ENCODE data around the gene TBRG4. TPM values are rescaled to one million over a fixed set of nuclear protein-coding genes. Genes with fewer than 3 reads are reported as not detected.
"Not testable (repeated sequence)": the region's sequence is repeated elsewhere in the genome, so short reads cannot be mapped to it uniquely, and the experiment has no call there.

Gene TBRG4
- 47.4 TPM for total RNA-seq

DNA sequence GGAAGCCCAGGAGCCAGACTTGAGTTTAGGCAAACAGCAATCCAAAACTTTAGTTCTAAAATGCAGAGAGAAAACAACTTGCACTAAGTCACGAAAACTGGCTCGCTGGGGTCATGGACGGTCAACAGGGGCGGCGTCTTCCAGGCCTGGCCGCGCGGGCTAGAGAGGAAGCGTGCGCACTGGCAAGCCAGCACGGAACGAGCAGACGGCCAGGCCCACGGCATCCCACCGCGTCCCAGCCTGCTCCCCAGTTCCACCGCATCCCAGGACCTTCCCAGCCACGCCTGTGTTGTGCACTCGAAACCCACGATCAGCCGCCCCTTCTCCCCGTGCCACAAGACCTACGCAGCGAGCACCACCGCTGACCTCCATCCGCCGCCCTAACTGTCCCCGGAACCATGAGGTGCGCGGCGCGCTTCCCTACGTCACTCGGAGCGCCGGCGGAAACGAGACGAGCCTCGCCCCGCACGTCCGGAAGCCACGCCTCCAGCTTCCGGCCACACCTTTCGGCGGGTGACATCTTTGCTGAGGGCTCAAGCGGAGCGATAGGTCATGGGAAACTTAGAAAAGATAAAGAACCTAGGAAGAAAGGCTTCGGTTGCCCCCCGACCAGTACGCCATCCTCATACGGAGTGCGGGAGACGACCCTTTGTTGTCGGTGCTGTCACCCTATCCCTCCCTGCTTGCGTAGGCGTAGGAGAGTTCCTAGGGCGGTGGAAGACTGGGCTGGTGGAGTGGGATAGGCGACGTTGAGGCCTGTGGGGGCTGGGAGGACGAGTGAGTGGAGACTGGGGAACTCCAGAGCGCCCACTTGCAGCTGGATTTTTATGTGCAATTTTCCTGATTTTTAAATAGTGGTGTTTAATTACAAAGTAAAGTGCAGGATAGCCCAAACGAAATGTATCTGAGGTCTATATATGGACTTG, at the start of gene TBRG4:
Gene TBRG4 (minus strand): TSS at position 400 of the 926 bp plus-strand sequence. CDS start 2,460 bp downstream, outside the sequence.
- peak; percentile 83 for DNase-seq

DNA sequence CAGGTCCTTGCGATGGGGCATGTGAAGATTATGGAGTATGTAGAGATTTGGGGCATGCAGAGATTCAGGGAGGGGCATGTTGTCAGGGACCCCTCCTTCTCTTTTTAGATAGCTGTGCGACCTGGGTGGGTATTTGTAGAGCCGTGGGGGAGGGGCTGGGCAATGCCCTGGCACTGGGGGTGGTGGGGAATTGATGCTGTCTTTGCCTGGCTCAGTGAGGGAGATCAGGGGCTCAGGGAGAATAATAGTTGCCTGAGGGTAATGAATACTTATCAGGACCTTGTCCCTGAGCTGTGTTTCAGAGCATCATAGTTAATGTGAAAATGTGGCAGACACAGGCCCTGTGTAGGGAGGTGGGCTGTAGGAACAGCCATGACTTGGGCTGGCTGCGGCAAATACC, 49.6 kb upstream of the TBRG4 start:
- DNase-seq: no peak

DNA sequence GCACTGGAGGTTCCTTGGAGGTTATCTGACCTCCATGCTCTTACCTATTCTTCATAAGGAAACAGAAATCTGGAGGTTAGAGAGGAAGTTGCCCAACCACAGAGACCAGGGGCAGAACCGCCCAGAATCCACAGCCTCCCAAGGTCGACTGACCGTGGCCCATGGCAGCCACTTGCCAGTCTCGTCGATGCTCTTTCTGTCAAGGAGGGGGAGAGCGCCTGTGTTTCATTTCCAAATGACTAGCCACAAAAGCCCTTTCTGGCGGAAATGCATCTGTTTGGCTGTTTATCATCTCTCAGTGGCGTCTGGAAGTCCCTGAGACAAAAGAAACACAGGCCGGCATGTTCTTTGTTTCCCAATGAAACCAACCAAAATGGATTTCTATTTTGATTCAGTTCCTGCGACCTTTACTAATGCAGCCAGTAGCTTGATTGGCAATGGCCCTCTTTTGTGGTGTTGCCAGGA, 49.0 kb upstream of the TBRG4 start:
- DNase-seq: no peak

DNA sequence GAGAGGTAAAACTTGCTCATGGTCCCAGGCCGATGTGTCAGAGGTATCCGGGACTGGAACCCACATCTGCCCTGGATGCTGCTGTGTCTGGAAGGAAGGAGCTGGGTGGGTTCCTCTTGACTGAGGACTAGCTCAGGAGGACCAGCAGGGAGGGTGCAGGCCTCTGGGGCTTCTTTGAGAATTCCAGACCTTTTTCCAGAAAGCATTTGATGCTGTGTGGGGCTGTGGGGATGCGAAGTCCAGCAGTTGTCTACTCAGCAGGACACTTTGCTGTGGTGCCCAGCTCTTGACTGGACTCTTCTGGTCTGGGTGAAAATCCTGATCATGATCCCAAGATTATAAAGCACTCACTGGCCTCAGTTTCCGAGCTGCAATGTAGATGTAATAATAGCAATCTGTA, 47.8 kb upstream of the TBRG4 start:
- no peak for DNase-seq

DNA sequence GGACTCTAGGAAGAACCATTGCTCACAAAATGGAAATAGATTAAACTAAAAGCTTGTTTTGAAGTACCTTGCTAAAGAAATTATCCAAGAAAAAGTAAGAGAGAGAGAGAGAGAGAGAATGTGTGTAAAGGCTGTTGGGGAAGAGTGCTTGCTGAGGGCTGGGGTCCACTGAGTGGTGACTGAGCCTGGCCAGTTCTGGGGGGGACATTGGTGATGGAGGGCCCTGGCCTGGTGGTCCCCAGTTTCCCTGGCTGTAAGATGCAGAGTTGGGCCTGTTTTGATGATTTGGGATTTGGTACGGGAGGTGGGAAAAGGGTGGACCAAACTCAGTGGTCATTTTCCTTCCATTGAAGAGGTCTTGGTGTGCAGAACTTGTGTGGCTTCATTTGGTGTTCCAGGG, 47.0 kb upstream of the TBRG4 start:
- DNase-seq: no peak

DNA sequence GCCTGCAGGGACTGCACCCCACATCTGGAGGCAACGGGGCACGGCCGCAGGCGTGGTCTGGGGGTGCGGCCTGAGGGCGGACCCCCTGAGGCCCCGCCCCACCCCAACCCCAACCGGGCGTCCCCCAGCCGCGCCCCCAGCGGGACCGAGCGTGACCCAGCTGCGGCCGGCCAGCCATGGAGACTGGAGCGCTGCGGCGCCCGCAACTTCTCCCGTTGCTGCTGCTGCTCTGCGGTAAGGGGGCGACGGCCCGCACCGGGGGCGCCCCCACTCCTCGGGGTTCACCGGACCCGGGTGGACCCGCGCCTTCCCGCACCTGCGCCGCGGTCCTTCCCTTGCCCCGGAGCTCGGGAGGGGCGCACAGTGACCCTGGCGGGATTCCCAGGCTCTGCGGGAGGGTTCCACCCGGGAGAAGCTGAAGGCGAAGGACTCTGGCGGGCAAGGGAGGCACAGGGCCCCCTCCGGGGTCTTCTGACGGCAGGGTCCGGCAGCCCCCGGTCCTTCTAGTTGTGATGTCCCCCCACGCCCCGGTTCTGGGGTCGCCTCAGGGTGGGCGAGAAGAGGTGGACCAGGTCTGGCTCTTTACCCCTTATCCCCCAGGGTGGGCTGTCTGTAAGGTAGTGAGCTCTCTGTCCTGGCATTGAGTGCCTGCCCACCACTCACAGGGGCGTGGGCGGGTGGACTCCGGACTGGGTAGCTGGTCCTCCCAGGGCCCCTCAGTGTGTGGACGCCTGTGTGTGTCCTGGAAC, 46.3 kb upstream of the TBRG4 start, which contains the start of gene RAMP3:
Gene RAMP3 (plus strand): TSS at position 139 of the 749 bp plus-strand sequence. CDS start 38 bp downstream, at position 177.
- no peak for DNase-seq

DNA sequence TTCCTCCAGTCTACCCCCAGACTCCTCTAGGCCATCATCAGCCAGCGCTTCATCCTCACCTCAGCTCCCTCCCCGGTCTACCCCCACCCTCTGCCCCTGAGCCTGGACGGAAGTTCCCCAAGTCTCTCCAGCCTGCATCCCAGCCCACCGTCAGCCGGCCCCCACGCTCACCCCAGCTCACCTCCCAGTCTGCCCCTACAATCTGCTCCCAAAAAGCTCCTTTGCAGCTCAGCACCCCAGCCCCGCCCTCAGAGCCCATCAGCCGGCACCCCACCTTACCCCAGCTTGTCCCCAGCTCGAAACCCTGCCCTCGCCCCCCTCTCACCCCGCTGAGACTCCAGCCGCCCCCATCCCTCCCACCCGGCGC, 45.8 kb upstream of the TBRG4 start:
- no peak for DNase-seq

DNA sequence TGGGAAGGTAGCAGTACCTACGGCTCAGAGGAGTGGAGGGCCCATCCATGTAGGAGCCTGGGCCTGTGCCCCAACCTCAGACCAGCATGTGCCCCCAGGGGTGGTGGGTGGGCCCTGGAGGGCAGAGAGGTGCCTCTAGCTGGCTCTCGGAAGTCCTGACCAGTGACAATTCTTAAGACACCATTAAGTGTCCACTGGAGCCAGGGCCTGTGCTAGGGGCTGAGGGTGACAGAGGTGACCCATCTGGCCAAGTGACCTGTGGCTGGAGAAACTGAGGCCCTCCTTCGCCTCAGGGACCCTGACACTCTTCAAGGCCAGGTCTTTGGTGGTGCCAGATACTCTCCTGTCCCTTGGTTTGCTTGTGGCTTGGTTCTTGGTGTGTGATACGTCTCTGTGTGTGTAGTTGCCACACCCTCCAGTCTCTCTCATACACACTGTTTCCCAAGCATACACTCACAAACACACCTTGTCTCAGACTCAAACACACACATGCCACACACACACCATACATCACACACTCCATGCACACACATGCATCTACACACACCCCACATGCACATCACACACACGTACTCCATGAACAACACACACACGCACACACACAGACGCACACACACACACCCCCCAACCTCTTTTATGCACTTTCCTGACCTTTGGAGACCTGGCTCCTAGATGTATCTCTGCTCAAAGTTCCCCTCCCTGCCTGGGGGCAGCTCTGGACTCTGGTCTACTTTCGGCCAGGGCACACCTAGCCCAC, 45.2 kb upstream of the TBRG4 start:
- DNase-seq: no peak

DNA sequence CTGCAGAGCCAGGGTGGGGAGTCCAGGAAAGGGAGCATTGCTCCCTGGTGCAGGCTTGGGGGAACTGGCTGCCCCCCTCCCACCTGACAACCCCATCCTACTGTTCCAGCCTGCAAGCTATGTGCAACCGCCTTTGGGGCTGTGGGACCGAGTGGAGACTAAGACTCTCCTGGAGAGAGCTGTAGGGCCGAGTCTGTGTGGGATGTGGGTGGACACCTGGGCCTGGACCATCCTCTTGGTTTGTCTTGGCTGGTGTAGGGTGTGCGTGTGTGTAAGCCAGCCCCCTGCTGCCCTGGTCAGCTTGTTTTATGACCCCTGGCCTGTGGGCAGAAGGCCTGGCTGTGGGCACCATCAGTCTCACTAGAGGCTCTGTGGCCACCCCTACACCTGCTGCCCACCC, 44.4 kb upstream of the TBRG4 start:
- no peak for DNase-seq

DNA sequence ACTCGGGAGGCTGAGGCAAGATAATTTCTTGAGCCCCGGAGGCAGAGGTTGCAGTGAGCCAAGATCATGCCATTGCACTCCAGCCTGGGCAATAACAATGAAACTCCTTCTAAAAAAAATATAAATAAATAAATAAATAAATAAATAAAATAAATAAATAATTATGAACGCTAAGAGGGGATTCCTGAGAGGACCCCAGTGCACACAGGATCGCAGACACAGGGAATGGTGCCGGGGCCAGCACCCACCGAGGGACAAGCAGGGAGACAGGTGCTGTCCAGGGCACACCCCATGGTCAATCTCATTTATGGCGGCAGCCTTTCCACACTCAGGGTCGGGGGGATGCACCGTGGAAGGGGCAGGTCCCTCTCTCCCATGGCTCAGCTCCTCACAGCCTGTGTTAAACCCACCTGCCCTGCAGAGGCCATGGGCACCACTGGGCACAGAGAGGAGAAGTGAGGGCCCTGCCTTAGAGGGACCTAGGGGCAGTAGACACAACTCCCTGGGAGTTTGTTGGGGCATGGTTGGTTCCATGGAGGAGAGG, 43.9 kb upstream of the TBRG4 start:
- no peak for DNase-seq

DNA sequence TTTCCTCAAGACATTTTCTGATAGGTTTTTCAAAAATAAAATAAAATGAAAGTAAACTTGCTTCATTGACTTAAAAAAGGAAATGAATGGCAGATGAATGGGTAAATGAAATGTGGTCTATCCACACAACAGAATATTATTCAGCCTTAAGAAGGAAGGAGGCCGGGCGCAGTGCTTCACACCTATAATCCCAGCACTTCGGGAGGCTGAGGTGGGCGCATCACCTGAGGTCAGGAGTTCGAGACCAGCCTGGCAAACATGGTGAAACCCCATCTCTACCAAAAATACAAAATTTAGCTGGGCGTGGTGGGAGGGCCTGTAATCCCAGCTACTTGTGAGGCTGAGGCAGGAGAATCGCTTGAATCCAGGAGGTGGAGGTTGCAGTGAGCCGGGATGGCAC, 42.4 kb upstream of the TBRG4 start:
- DNase-seq: not testable (repeated sequence)

DNA sequence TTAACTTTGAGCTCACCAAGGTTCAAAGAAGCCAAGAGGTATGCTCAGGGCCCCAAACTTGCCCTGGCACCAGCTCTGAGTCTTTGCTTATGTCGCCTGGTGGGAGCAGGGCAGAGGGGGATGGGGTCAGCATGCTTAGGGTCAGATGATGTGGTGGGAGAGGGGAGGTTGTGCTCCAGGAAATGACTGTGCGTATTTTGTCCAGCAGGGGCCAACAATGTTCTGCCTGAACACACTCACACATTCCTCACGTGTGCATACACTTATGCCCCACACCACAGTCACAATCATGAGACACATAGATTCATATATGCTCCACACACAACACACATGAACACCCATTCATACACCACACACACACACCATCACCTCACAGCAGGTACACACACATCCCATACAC, 41.7 kb upstream of the TBRG4 start:
- no peak for DNase-seq

DNA sequence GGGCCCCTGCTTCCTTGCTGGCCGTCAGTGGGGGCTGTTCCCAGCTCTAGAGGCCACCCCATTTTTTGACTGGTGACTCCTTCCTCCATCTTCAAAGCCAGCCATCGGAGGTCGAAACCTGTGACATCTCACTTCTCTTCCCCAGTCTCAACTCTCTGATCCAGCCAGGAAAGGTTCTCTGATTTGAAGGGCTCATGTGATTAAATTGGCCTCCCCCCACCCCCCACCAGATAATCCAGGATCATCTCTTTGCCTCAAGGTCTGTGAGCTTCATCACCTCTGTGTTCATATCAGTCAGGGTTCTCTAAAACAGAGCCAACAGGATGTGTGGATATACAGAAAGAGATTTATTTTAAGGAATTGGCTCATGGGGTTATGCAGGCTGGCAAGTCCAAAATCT, 40.5 kb upstream of the TBRG4 start:
- DNase-seq: no peak

DNA sequence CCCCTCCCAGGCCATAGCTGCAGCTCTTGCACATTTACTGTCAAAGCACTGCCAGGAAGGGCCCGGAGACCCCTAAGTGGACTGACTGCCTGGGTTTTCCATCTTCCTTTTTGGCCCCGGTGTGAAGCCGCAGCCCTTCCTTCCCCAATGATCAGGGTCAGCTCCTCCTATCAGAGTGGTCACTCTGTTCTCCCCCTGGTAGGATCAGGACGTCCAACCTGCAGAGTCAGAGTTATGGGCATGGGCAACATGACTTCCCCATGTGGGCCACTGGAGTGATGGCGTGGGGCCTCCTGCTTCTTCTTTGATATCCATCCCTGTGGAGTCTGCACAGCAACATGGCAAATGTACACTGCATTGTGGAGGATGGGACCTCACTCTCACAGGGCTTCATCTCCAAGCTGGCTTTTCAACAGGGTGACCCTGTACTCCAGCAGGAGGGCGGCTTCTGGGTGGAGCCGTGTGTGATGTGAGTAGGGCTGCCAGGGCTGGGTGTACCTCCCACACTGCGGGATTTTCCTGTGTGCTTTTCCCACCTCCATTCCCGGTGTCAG, 39.7 kb upstream of the TBRG4 start:
- no peak for DNase-seq

DNA sequence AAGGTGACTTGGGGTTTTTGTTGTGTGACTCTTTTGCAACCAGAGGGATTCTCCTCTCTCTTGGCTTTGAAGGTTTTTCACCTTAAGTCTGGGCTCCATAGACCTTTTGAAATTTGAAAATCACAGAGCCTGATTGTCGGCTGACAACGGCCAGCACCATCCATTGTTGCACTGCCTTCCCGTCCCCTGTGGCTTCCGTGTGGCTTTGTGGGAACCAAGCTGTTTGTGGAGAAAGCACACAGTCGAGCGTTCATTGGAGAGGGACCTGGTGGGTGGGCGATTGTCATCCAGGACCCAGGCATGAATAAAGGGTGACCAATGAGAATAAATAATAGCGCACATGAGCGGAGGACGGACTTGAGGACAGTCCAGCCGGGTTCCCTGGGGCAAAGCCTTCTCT, 38.7 kb upstream of the TBRG4 start:
- no peak for DNase-seq

DNA sequence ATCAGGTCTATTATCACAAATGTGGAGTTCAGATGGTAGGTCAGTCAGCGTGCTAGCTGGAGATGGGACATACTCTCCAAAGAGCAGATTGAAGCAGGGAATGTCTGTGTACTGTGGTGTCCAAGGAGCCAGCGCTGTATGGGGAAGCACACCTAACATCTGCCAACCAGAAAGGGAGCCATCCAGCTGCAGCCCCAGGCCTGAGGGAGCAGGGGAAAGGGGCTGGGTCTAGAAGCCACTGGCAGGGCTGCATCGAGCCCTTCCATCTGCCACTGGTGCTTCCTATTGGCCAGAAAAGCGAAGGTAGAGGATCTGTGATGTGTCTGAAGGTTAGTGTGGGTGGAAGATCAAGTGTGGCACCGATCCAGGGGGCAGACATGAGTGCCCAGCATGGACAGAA, 38.1 kb upstream of the TBRG4 start:
- no peak for DNase-seq

DNA sequence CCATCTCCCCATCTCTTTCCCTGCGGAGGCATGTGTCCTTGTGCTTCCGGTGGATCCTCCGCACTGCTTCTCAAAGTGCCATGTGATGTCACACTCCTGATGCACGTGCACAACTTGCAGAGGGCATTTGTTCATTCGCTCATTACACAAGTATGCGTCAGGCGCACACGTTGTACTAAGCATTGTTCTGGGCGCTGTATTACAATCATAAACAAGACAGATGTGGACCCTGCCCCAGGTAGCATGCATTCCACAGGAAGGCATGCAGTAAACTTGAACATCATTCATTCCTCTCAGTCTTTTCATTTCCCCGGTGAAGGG, 37.1 kb upstream of the TBRG4 start:
- no peak for DNase-seq

DNA sequence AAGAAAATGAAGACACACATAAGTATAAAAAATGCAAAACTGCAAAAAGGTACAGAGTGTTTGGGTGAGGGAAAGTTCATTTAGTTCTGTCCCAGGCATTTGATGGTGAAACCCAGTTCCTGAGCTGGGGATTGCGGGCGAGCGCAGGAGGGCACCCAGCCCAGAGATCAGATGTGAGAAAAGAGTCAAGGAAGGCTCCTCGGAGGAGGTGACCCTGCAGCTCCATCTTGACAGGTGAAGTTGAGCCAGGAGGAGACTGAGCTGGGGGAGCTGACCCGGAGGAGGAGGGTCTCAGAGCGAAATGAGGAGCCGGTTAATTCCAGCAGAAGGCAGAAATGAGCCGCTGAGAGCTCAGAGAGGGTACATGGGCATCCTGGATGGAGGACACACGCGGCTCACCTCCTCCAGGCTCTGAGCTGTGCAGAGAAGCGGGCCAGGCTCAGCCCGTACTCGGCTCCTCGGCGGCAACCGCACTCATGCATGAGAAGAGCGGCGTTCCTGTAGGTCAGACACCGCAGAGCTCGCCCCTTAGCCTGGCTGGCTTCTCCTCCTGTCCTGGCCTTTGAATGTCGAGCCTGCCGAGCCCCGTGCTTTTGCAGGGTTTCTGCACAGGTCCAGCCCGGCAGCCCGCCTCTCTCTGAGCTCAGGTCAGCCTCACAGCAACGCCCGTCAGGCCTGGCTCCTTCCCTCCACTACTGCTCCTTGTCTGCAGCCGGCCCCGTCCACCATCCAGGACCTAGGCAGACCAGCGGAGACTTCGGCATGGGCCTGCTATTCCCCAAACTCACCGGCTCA, 36.6 kb upstream of the TBRG4 start:
- DNase-seq: no peak

DNA sequence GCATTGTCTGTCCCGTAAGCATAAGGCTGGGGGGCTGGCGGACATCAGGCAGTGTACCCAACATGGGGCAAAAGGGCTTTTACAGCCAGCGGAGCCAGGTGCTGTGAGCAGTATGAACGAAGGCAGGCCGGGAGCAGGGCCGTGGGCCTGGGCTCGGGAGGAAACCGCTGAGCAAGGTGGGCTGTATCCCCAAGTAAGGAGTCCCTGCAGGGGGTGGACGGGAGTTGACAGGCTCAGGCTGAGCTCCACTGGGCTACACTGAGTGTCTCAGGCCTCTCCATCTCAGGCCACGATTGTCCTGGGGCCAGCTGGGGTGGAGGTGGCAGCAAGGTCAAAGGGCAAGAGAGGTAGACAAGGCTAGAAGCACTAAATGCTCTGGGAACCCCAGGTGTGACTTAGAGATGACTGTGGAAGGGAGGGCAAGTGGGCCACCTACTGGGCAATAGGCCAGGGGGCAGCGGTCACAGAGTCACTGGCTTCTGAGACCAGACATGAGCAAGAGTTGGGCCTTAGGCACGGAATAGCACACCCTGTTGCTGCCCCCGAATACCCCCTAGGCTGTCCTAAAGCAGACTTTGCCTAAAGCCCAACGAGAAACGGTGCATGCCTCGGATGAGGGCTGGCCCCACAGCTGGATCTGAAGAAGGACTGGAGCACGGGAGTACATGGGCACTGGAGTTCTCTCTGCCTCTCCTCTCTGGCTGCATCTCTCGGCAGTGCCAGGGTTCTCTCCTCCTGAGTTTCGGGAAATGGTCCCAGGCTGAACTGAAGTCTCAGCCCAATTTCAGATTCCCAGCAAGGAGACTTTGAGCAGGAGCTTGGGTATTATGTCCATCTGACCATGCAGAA, 35.3 kb upstream of the TBRG4 start:
- DNase-seq: no peak

DNA sequence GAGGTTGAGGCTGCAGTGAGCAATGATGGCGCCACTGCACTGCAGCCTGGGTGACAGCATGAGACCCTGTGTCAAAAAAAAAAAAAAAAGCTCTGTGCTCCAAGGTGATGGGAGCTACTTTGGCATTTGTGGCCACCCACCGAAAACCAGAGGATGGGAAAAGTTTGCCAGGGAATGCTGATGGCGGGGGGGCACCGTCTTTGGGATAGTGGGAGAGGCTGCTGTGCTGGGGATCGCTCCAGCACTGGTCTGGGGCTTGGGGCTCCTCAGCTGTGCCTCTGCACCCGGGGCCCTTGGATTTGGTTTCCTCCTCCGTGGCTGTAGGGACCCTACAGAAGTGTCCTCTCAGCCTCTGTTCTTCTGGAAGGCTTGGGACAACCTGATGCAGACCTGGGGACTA, 34.4 kb upstream of the TBRG4 start:
- DNase-seq: no peak

Data from occipital lobe (tissue), 2 donors.